ENCODE measurements around the gene TXNDC11.
A peak's percentile ranks its signal among the peaks of the same experiment; 100 is the strongest.

Gene TXNDC11

GRCh38 chr16:11689031-11689840 is 53.4 kb downstream of the TXNDC11 start:
- DNase-seq (no peak), ATAC-seq (no peak)

GRCh38 chr16:11688520-11688886 is 54.2 kb downstream of the TXNDC11 start:
- no peak for ATAC-seq
- no peak for DNase-seq

GRCh38 chr16:11687601-11688519 is 54.8 kb downstream of the TXNDC11 start:
- DNase-seq: no peak
- no peak for ATAC-seq

- DNase-seq (no peak), ATAC-seq (no peak)
Measured at GRCh38 chr16:11686713-11687380, 55.8 kb downstream of the TXNDC11 start.

GRCh38 chr16:11685844-11686618 is 56.6 kb downstream of the TXNDC11 start:
- no peak for ATAC-seq
- no peak for DNase-seq

DNA sequence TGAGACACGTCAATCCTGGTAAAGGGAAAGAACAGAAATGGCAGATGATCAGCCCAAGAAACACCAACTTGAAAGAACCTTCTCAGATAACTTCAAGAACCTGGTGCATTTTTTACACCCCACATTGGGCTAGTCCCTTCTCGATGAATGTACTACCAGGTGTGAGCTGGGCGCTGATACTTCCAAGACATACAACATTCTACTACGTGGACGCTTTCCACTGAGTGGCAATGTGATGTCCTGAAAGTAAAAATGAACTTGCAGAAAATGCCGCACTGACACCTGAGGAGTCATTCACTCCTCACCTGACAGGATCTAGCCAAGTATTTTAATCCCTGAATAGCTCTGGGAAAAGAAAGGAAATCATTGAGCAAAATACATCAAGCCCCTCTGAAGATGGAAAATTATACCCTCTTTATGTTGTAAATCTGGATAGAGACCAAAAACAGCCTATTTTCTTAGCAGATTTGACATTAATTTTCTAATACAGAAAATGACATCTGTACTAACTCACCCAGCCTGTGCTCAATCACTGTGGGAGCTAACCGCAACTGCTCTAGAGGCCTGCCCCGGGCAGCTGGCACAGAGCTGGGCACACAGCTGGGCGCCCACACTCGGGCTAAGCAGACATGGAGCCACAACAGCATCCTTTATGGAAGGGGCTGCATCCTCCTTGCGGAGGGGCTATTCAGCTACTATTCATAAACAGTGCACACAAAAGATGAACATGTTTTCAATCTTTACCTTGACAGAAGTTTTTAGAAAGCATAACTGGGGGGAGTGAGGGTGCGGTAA is 58.2 kb downstream of the TXNDC11 start:
- DNase-seq (no peak), ATAC-seq (no peak)

GRCh38 chr16:11683145-11683544 is 59.5 kb downstream of the TXNDC11 start:
- DNase-seq (no peak), ATAC-seq (no peak)

- ATAC-seq: no peak
- no peak for DNase-seq
Measured at GRCh38 chr16:11682655-11683096, 60.0 kb downstream of the TXNDC11 start.

DNA sequence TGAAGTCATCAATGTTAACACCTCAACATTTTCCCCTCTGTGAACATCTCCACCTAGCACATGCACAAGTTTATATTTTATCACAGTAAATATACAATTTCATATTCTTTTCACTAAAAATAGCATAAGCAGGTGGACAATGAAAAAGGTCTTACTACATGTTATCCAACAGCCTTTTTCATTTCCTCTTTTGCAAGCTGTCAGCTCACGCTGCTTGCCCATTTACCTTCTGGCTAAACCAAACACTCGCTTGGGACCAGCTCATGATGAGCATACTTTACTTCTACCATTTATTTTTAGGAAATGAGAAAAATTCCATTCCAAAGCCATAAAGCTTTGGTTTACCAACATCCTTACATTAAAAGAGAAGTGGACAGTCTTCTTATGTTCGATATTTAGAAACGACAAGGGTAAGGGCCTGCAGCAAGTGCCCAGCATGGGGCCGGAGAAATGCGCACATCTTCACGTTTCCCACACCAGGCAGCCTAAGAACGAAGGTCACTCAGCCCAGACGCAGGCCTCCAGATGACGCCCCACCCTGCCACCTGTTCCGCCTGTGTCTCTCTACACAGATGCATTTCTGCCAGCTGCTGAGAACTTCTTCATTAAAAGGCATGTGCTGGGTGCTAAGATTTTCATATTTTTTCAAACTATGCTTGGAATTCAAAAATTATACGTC is 60.5 kb downstream of the TXNDC11 start:
- ATAC-seq: no peak
- no peak for DNase-seq

- ATAC-seq (peak; percentile 55), DNase-seq (no peak)
Measured at GRCh38 chr16:11681556-11681955, 61.1 kb downstream of the TXNDC11 start.

GRCh38 chr16:11679941-11680911 is 62.4 kb downstream of the TXNDC11 start:
- no peak for DNase-seq
- ATAC-seq: no peak

DNA sequence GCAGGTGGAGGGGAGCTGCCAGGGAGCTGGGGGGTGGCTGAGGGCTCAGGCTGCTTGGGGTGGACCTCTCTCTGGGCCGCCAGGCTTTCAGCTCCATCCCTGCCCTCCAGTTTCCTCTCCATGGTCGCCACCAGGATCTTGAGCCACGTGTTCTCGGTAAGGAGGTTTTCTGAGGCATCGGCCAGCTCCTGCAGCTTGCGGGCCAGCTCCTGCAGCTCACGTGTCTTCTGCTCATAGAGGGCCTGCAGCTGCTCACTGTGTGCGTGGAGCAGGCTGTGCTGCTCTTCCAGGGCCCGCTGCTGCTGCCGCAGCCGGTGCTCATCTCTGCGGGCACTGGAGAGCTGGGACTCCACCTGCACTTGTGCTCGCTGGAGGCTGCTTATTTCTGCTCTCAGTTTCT is 63.4 kb downstream of the TXNDC11 start:
- DNase-seq (no peak), ATAC-seq (no peak)

DNA sequence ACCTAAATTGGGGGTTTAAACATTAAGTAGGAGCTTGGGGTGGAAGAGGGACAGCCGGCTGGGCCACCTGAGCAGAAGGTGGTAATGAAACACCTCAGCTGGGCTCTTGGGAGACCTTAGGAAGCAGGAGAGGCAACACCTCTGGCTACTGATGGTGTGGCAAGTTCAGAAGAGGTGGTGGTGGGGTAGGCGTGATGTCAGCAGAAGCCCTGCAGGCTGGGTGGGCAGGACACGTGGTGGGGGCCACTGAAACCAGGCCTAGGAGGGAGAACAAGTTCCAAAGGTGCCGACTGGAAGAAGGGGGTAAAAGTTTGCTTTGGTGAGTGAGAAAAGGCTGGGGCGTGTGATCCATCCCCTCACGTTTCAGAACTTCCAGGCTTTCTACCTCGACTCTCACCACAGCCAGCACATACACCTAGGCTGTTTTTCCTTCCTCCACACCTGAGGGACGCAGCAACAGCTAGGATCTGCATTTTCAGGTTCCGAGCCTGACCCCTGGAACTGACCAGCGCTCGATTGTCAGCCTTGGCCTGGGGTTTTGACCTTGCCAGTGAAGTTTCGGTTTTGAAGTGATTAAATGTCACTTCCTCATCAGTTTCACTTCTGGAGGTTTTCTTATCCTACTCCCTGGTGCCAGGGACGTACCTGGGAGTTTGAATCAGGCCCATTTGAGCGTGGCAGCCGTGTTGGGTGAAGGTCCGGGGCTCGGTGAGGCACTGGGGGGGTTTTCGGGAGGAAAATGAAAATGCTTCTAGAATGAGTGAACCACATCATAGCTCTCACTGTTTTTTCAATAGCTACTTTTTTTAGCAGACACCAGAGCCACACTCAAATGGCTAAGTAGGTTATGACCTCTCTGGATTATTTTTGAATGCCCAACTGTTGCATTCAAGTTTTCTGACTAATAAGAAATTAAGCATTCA is 64.4 kb downstream of the TXNDC11 start:
- no peak for ATAC-seq
- DNase-seq: no peak

- ATAC-seq (no peak), DNase-seq (no peak)
Measured at GRCh38 chr16:11677451-11677951, 65.2 kb downstream of the TXNDC11 start.

DNA sequence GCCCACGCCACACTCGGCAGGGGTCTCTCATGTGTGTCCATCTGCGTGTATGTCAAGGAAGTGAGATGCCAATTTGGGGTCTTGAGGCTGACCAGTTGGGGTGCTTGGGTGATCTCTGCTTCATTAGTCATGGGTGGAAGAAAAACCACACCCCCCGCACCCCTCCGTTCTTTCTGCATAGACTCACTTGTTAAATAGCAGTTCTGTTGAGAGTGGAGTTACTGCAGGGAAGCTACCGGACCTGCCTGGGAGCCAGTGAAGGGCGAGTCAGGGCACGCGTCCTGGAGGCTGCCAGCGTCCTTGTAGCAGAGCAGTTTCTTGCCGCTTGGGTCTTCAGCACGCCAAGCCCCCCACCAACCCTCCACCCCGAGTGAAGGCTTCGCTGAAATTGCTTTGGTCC is 65.9 kb downstream of the TXNDC11 start:
- no peak for ATAC-seq
- no peak for DNase-seq

DNA sequence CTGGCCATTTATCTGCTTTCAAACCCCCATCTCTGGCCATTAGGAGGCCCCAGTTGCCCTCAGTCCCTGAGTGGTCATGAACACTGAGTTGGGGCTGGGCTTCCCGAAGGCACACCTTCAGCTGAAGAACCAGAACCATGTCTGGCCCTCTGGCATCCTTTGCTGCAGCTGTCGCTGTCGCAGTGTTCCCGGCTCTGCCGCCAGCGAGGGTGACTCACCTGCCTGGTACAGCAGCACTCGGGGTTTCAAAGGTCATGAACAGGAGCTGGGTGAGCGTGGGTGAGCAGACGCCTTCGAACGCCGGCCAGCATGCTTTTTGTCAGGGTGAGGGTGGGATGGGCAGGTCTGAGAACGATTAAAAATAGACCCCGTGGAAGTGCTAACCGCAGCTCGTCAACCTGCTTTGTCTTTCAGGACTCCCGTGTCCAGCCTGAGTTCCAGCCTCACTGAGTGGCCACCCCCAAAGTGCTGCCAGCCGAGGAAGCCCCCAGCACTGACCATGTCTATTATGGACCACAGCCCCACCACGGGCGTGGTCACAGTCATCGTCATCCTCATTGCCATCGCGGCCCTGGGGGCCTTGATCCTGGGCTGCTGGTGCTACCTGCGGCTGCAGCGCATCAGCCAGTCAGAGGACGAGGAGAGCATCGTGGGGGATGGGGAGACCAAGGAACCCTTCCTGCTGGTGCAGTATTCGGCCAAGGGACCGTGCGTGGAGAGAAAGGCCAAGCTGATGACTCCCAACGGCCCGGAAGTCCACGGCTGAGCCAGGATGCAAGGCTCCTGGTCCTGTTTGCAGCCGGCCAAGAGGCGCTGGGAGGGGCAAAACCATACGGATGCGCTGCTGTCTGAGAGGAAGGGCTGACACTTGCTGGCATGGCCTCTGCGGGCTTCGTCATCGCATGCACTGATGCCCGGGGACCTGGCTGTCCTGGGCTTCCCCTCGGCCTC is 66.8 kb downstream of the TXNDC11 start:
- peak; percentile 14 for ATAC-seq
- peak; percentile 43 for DNase-seq

All from stimulated activated naive CD8-positive, alpha-beta T cell treated with anti-CD3 and anti-CD28 coated beads, Interleukin-15, Interleukin-2, amounts not matched to agents 100 U/mL and 50 U/mL, for 24 hours (primary cell).